H1 (cell line): ENCODE data around the gene NENF. TPM values are rescaled to one million over a fixed set of nuclear protein-coding genes. Genes with fewer than 3 reads are reported as not detected.

ENCODE experiments used
- CHD7 ChIP-seq: fragments of 300-600 bp; sonication (generic); IDR thresholded peaks from 2 replicates; pipeline ENCODE4 v1.7.1; 2012; ENCODE audit warnings: low read length, moderate library complexity, mild to moderate bottlenecking, inconsistent platforms; ENCODE audit not compliant: insufficient replicate concordance
- EP300 ChIP-seq, 2 experiments: IDR thresholded peaks; 1 replicate in 1 of 2; 2 replicates in 1 of 2; pipeline ENCODE4 v1.6.1; 2011 to 2012; ENCODE audit warnings: low read depth in 2 of 2, low read length in 2 of 2, mild to moderate bottlenecking in 2 of 2, borderline replicate concordance in 1 of 2, inconsistent platforms in 1 of 2, moderate library complexity in 1 of 2
- JUND ChIP-seq: IDR thresholded peaks from 2 replicates; pipeline ENCODE4 v1.6.1; 2011; ENCODE audit warnings: mild to moderate bottlenecking, improper control_type of control experiment, low read length
- KDM4A ChIP-seq: IDR thresholded peaks from one replicate; pipeline ENCODE4 v1.7.1; 2012; ENCODE audit warnings: low read depth, mild to moderate bottlenecking, moderate library complexity, low read length, inconsistent platforms; ENCODE audit not compliant: severe bottlenecking
- RBBP5 ChIP-seq: IDR thresholded peaks from 2 replicates; pipeline ENCODE4 v1.7.1; 2012; ENCODE audit warnings: low read depth, mild to moderate bottlenecking, inconsistent platforms, low read length, moderate library complexity, borderline replicate concordance
- RXRA ChIP-seq: IDR thresholded peaks from 2 replicates; pipeline ENCODE4 v1.6.1; 2011; ENCODE audit warnings: low read depth, mild to moderate bottlenecking, low read length, moderate library complexity; ENCODE audit not compliant: insufficient read depth
- SIN3A ChIP-seq, 2 experiments: IDR thresholded peaks in 1 of 2; conservative IDR thresholded peaks in 1 of 2; 2 replicates each; pipeline ENCODE4 v1.6.1; 2011 to 2012; ENCODE audit warnings: low read length in 2 of 2, improper control_type of control experiment in 1 of 2, low read depth in 1 of 2, mild to moderate bottlenecking in 1 of 2
- SP4 ChIP-seq: IDR thresholded peaks from 2 replicates; pipeline ENCODE4 v1.6.1; 2012; ENCODE audit warnings: low read length, inconsistent platforms
- USF2 ChIP-seq: IDR thresholded peaks from 2 replicates; pipeline ENCODE4 v1.6.1; 2011; ENCODE audit warnings: low read length, improper control_type of control experiment
- polyA plus RNA-seq, 7 experiments: library from polyadenylated mRNA; depleted of rRNA in 3 of 7; stranded (reverse) in 5 of 7; unstranded in 2 of 7; fragments of >200 nt in 5 of 7; fragments of 200-250 nt in 2 of 7; gene quantifications; 1 replicate in 5 of 7; 2 replicates in 1 of 7; 4 replicates in 1 of 7; pipeline versions ENCODE4 v1.2.1 to v1.2.3, GENCODE V29; 2011 to 2013; ENCODE audit warnings: missing spikeins in 2 of 7, mixed read lengths in 2 of 7
- total RNA-seq: library from RNA; stranded (reverse); fragmentation: NEBNext Ultra II Directional; extraction: Animal tissue kit (Norgen Biotek cat#: 25700); gene quantifications from 2 replicates; pipeline ENCODE4 v1.2.1, GENCODE V29; 2021

The NENF gene
- total and polyA plus RNA-seq, 2 of the 8 experiments (the other 6 are each of a cell fraction or from before 2014, with no cell fraction given), result 27.0 to 28.0 TPM

- no peak for TF ChIP-seq CHD7
- no peak for TF ChIP-seq RXRA
- no peak for TF ChIP-seq JUND
- TF ChIP-seq SP4, result no peak
- no peak for TF ChIP-seq SIN3A (conservative IDR thresholded peaks at IDR 0.05 in 1 of 2, IDR thresholded peaks at IDR 0.05 in 1 of 2; ENCODE audit: low read depth in 1 of 2, low read length in 2 of 2)
- TF ChIP-seq RBBP5, result no peak
- TF ChIP-seq KDM4A, result no peak
- no peak for TF ChIP-seq EP300 (IDR thresholded peaks at IDR 0.05; ENCODE audit: borderline replicate concordance in 1 of 2, low read depth in 2 of 2, low read length in 2 of 2)
- no peak for TF ChIP-seq USF2
Measured at GRCh38 chr1:212478467-212479025, 45.8 kb downstream of the NENF start (continued).
